ENCODE measurements around the gene GLIPR1.

Gene GLIPR1

DNA sequence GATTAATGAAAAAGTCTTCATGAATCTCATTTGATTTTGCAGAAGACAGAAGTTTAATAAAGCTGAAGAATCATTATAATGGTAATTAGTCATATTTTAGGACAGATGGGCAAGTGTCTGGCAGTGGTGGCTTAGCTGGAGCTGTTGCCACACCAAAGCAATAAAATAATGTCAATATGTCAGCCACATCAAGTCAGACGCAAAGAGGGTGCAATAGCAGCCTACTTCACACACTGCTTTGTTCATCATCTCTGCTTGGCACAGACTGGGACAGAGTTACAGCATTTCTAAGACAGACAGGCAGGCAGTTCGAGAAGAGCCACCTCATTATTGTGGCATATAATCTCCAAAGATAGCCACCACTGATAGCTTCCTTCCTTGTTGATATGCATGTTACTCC lies 47.7 kb downstream of the GLIPR1 start:
- no peak for DNase-seq (ENCODE audit: low spot score)
- H3K4me3 ChIP-seq (ENCODE audit: severe bottlenecking): no peak overlapping the region
- no peaks in the 10 kb centered on the region for H3K36me3 ChIP-seq (ENCODE audit: low read depth)
- H3K27me3 ChIP-seq (ENCODE audit: insufficient read depth, poor library complexity, severe bottlenecking): no peaks in the 10 kb centered on the region
- H3K9me3 ChIP-seq (ENCODE audit: severe bottlenecking): no peaks in the 10 kb centered on the region
- H3K27ac ChIP-seq (ENCODE audit: poor library complexity, severe bottlenecking): no peak overlapping the region
- peaks cover 4% of the 10 kb centered on the region for H3K4me1 ChIP-seq (ENCODE audit: insufficient read depth, poor library complexity, severe bottlenecking)
- TF ChIP-seq, protein P1, sequence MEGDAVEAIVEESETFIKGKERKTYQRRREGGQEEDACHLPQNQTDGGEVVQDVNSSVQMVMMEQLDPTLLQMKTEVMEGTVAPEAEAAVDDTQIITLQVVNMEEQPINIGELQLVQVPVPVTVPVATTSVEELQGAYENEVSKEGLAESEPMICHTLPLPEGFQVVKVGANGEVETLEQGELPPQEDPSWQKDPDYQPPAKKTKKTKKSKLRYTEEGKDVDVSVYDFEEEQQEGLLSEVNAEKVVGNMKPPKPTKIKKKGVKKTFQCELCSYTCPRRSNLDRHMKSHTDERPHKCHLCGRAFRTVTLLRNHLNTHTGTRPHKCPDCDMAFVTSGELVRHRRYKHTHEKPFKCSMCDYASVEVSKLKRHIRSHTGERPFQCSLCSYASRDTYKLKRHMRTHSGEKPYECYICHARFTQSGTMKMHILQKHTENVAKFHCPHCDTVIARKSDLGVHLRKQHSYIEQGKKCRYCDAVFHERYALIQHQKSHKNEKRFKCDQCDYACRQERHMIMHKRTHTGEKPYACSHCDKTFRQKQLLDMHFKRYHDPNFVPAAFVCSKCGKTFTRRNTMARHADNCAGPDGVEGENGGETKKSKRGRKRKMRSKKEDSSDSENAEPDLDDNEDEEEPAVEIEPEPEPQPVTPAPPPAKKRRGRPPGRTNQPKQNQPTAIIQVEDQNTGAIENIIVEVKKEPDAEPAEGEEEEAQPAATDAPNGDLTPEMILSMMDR (IDR thresholded peaks at IDR 0.05; ENCODE audit: poor library complexity, severe bottlenecking): no peak
- no peak for ATAC-seq (ENCODE audit: low read depth)

DNA sequence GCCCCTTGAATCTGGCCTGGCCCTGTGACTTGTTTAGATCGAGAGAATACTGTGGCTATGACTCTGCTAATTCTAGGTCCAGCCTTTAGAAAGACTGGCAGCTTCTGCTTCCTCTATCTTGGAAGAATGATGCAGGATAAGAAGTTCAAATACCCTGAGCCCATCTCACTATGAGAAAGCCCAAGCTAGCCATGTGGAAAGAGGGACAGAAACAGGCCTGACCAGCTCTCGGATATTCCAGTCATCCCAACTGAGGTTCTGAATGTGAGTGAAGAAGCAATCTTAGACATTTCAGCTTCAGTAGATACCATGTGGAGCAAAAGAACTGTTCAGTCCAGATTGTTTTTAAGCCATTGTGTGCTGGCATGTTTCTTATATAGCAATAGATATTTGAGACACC lies 48.1 kb downstream of the GLIPR1 start:
- DNase-seq (ENCODE audit: low spot score) (no peak), ATAC-seq (ENCODE audit: low read depth) (no peak)
- TF ChIP-seq, protein P1 (IDR thresholded peaks at IDR 0.05; ENCODE audit: poor library complexity, severe bottlenecking): no peak
- peaks cover 4% of the 10 kb centered on the region for H3K4me1 ChIP-seq (ENCODE audit: insufficient read depth, poor library complexity, severe bottlenecking)
- H3K9me3 ChIP-seq (ENCODE audit: severe bottlenecking): no peaks in the 10 kb centered on the region
- no peak overlapping the region for H3K27ac ChIP-seq (ENCODE audit: poor library complexity, severe bottlenecking)
- H3K4me3 ChIP-seq (ENCODE audit: severe bottlenecking): no peak overlapping the region
- H3K36me3 ChIP-seq (ENCODE audit: low read depth): no peaks in the 10 kb centered on the region
- no peaks in the 10 kb centered on the region for H3K27me3 ChIP-seq (ENCODE audit: insufficient read depth, poor library complexity, severe bottlenecking)

DNA sequence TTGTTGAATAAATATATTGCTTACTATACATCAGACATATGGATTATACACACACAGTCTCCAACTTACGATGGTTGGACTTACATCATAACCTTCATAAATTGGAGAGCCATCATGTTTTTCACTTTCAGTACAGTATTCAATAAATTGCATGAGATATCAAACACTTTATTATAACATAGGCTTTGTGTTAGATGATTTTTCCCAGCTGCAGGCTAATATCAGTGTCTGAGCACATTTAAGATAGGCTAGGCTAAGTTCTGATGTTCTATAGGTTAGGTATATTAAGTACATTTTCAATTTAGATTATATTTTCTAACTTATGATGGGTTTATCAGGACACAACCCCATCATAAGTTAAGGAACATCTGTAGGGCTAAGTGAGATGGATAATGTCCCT lies 48.8 kb downstream of the GLIPR1 start:
- Histone ChIP-seq H3K27ac (ENCODE audit: poor library complexity, severe bottlenecking) (no peak overlapping the region), H3K9me3 (ENCODE audit: severe bottlenecking) (no peaks in the 10 kb centered on the region), H3K27me3 (ENCODE audit: insufficient read depth, poor library complexity, severe bottlenecking) (no peaks in the 10 kb centered on the region), H3K4me1 (ENCODE audit: insufficient read depth, poor library complexity, severe bottlenecking) (peaks cover 4% of the 10 kb centered on the region), H3K4me3 (ENCODE audit: severe bottlenecking) (no peak overlapping the region), H3K36me3 (ENCODE audit: low read depth) (no peaks in the 10 kb centered on the region)
- ATAC-seq (ENCODE audit: low read depth) (no peak), DNase-seq (ENCODE audit: low spot score) (no peak)
- TF ChIP-seq, protein P1 (IDR thresholded peaks at IDR 0.05; ENCODE audit: poor library complexity, severe bottlenecking): no peak

DNA sequence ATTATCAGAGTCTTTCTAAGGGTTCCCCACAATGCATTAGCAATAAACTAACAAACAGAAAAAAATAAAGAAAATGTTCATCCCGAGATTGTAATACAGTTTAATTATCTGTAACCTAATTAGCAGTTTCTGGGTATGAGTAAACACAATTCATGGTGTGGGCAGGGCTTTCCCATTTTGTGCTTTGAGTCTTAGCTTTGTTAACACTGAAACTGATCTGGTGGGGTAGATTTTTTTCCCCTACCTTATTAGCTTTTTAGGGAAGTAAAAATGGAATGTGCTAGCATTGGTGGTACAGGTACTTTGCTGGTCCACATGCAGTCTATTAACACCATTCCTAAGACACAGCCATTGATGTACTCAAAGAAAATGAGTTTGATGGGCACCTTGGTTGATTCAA lies 49.3 kb downstream of the GLIPR1 start:
- no peak overlapping the region for H3K4me3 ChIP-seq (ENCODE audit: severe bottlenecking)
- TF ChIP-seq, protein P1 (IDR thresholded peaks at IDR 0.05; ENCODE audit: poor library complexity, severe bottlenecking): no peak
- H3K27me3 ChIP-seq (ENCODE audit: insufficient read depth, poor library complexity, severe bottlenecking): no peaks in the 10 kb centered on the region
- no peak for DNase-seq (ENCODE audit: low spot score)
- no peak overlapping the region for H3K27ac ChIP-seq (ENCODE audit: poor library complexity, severe bottlenecking)
- ATAC-seq (ENCODE audit: low read depth): no peak
- H3K9me3 ChIP-seq (ENCODE audit: severe bottlenecking): no peaks in the 10 kb centered on the region
- peaks cover 4% of the 10 kb centered on the region for H3K4me1 ChIP-seq (ENCODE audit: insufficient read depth, poor library complexity, severe bottlenecking)
- no peaks in the 10 kb centered on the region for H3K36me3 ChIP-seq (ENCODE audit: low read depth)

DNA sequence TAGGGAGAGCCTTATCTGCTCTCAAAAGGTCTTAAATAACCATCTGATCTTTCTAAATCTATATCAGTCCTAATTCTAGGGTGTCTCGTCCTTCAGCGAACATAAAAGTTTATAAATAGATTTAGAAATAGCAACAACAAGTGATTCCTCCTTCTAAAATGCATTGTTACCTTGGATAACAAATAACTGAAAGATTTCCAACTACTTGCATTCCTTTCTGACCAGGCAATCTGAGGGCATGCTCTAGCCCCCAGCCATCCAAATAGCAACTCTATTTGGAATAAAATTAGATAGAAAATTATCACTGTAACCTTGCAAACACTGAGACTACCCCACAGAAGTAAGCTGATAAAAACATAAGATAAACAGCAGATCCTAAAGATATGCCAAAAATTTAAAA lies 52.7 kb downstream of the GLIPR1 start:
- DNase-seq (ENCODE audit: low spot score): no peak
- Histone ChIP-seq H3K9me3 (ENCODE audit: severe bottlenecking) (no peaks in the 10 kb centered on the region), H3K4me1 (ENCODE audit: insufficient read depth, poor library complexity, severe bottlenecking) (no peaks in the 10 kb centered on the region), H3K27me3 (ENCODE audit: insufficient read depth, poor library complexity, severe bottlenecking) (no peaks in the 10 kb centered on the region), H3K4me3 (ENCODE audit: severe bottlenecking) (no peak overlapping the region), H3K36me3 (ENCODE audit: low read depth) (no peaks in the 10 kb centered on the region), H3K27ac (ENCODE audit: poor library complexity, severe bottlenecking) (no peak overlapping the region)
- no peak for ATAC-seq (ENCODE audit: low read depth)
- TF ChIP-seq, protein P1 (IDR thresholded peaks at IDR 0.05; ENCODE audit: poor library complexity, severe bottlenecking): no peak

All from RWPE2 (cell line).